CD4-positive, alpha-beta T cell treated with Interleukin-6 for 4 hours (primary cell): Measurements from ENCODE around the gene DERA.

Experiments used
- DNase-seq: peaks from one replicate; pipeline ENCODE4 v3.0.0-alpha.2; 2020; ENCODE audit warnings: mixed read lengths

The DERA gene

GRCh38 chr12:16086942-16087341, 175.8 kb downstream of the DERA start:
- no peak for DNase-seq
